Esophagus mucosa (tissue), 1 donor: ENCODE data around the gene ZNF792. TPM values are rescaled to one million over a fixed set of nuclear protein-coding genes. Genes with fewer than 3 reads are reported as not detected.
"Not testable (repeated sequence)": the region's sequence is repeated elsewhere in the genome, so short reads cannot be mapped to it uniquely, and the experiment has no call there.

Experiments used
- ATAC-seq: fragments of 200-7000 bp; cut with Tn5 transposase; one replicate; pipeline ENCODE4 v1.9.1; 2020
- total RNA-seq: library from RNA; stranded (reverse); gene quantifications from one replicate; pipeline ENCODE4 v1.2.4, GENCODE V29; 2023
- donor health status: DM: yes; HTN: yes; CAD: no.

The ZNF792 gene
- total RNA-seq, 1 donor from 2014 or later, result 1.8 TPM

GRCh38 chr19:34920090-34920786 is 43.8 kb downstream of the ZNF792 start:
- ATAC-seq, result not testable (repeated sequence)

GRCh38 chr19:34918190-34918589 is 45.8 kb downstream of the ZNF792 start:
- ATAC-seq, result no peak

GRCh38 chr19:34917144-34917543 is 46.9 kb downstream of the ZNF792 start:
- ATAC-seq, result not testable (repeated sequence)

- ATAC-seq, result no peak
Measured at GRCh38 chr19:34910770-34911169, 53.3 kb downstream of the ZNF792 start.

Other genes with a start within 250 kb of the ZNF792 start
- gene ZNF181, start 230.0 kb downstream of the ZNF792 start, total RNA-seq, result 3.9 TPM
- gene ZNF599, start 191.0 kb downstream of the ZNF792 start, total RNA-seq, result 2.7 TPM
- gene ZNF30, start 37.3 kb downstream of the ZNF792 start, total RNA-seq, result 1.4 TPM
- 11.8 TPM for gene GRAMD1A, start 36.1 kb upstream of the ZNF792 start, total RNA-seq
- gene SCN1B, start 66.2 kb upstream of the ZNF792 start, total RNA-seq, result 0.88 TPM
- gene HPN, start 77.5 kb upstream of the ZNF792 start, total RNA-seq, result not detected
- gene FXYD3, start 151.6 kb upstream of the ZNF792 start, total RNA-seq, result 736 TPM
- 1.4 TPM for gene LGI4, start 170.8 kb upstream of the ZNF792 start, total RNA-seq
- 2.1 TPM for gene FXYD1, start 174.6 kb upstream of the ZNF792 start, total RNA-seq
- gene FXYD7, start 179.0 kb upstream of the ZNF792 start, total RNA-seq, result not detected
- 114 TPM for gene FXYD5, start 190.5 kb upstream of the ZNF792 start, total RNA-seq